B cell (primary cell): Measurements from ENCODE around the gene FOXF1. TPM values are rescaled to one million over a fixed set of nuclear protein-coding genes. Genes with fewer than 3 reads are reported as not detected.

Source experiments
- ATAC-seq: fragments of 200-7000 bp; cut with Tn5 transposase; one replicate; pipeline ENCODE4 v1.10.0; 2021; ENCODE audit warnings: low read depth, mild to moderate bottlenecking, moderate number of reproducible peaks, moderate library complexity
- CTCF ChIA-PET: fragments of 350-600 bp; sonication (Branson Sonifier 250); formaldehyde crosslinking; loops from one replicate; lab custom pipeline; 2021; ENCODE audit warnings: antibody characterized with exemption, inconsistent platforms; lab: Charles Lee
- POLR2A ChIA-PET: fragments of 350-600 bp; sonication (Branson Sonifier 250); formaldehyde crosslinking; loops from one replicate; lab custom pipeline; 2021; ENCODE audit warnings: antibody characterized with exemption; lab: Charles Lee
- DNase-seq: peaks from one replicate; pipeline ENCODE4 v3.0.0; 2013
- H2AFZ ChIP-seq: 2 replicates; pipeline ENCODE4 v1.6.1; 2012; ENCODE audit warnings: mild to moderate bottlenecking, low read depth, low read length; ENCODE audit not compliant: insufficient read depth, poor library complexity, severe bottlenecking
- H3K27ac ChIP-seq, 2 donors: 1 replicate in 1 of 2; 2 replicates in 1 of 2; pipeline ENCODE4 v1.5.1; 2012 to 2013; ENCODE audit warnings: low read length in 2 of 2, mild to moderate bottlenecking in 2 of 2, moderate library complexity in 1 of 2
- H3K27me3 ChIP-seq, 4 experiments: fragments of 200-600 bp in 1 of 4; sonication (generic) in 1 of 4; replicated peaks in 1 of 4; 1 replicate in 2 of 4; 2 replicates in 2 of 4; pipeline versions ENCODE4 v1.6.1 to v1.7.0; 2013 to 2016; ENCODE audit warnings: low read length in 3 of 4, mild to moderate bottlenecking in 2 of 4, mixed read lengths in 1 of 4, moderate library complexity in 1 of 4; ENCODE audit not compliant: insufficient read depth in 4 of 4, control insufficient read depth in 3 of 4; ENCODE audit errors: control extremely low read depth in 1 of 4
- H3K36me3 ChIP-seq, 2 experiments: replicated peaks in 1 of 2; 1 replicate in 1 of 2; 2 replicates in 1 of 2; pipeline versions ENCODE4 v1.6.1 to v1.7.1; 2013; ENCODE audit warnings: low read length in 1 of 2; ENCODE audit not compliant: insufficient read depth in 2 of 2, control insufficient read depth in 1 of 2; ENCODE audit errors: control extremely low read depth in 1 of 2, extremely low read depth in 1 of 2
- H3K4me1 ChIP-seq, 2 donors: fragments of 200-600 bp in 1 of 2; sonication (generic) in 1 of 2; 1 replicate in 1 of 2; 2 replicates in 1 of 2; pipeline versions ENCODE4 v1.5.1 to v1.6.1; 2013 to 2017; ENCODE audit warnings: low read length in 2 of 2; ENCODE audit not compliant: control insufficient read depth in 2 of 2, insufficient read depth in 2 of 2
- H3K4me2 ChIP-seq: replicated peaks from 2 replicates; pipeline ENCODE3; 2012; ENCODE audit warnings: mild to moderate bottlenecking, low read depth, low read length; ENCODE audit not compliant: poor library complexity, severe bottlenecking
- H3K4me3 ChIP-seq, 5 experiments: fragments of 200-600 bp in 1 of 5; sonication (generic) in 1 of 5; 1 replicate in 3 of 5; 2 replicates in 2 of 5; pipeline versions ENCODE4 v1.5.1 to v1.7.0; 2011 to 2016; ENCODE audit warnings: low read length in 4 of 5, mild to moderate bottlenecking in 4 of 5, low read depth in 2 of 5, control low read depth in 1 of 5, moderate library complexity in 1 of 5; ENCODE audit not compliant: insufficient read depth in 1 of 5; ENCODE audit errors: control extremely low read depth in 1 of 5, extremely low read depth in 1 of 5
- H3K79me2 ChIP-seq: fragments of 200-600 bp; sonication (generic); one replicate; pipeline ENCODE4 v1.6.0; 2016; ENCODE audit warnings: low read length; ENCODE audit not compliant: control insufficient read depth, insufficient read depth
- H3K9ac ChIP-seq: fragments of 200-600 bp; sonication (generic); 2 replicates; pipeline ENCODE4 v1.6.1; 2017; ENCODE audit warnings: mild to moderate bottlenecking, low read length, moderate library complexity
- H3K9me3 ChIP-seq, 3 donors: one replicate each; pipeline versions ENCODE4 v1.6.1 to v1.7.1; 2013; ENCODE audit warnings: low read length in 2 of 3; ENCODE audit not compliant: control insufficient read depth in 2 of 3, insufficient read depth in 1 of 3; ENCODE audit errors: control extremely low read depth in 1 of 3
- H4K20me1 ChIP-seq: 2 replicates; pipeline ENCODE4 v1.6.0; 2012; ENCODE audit warnings: mild to moderate bottlenecking, low read length; ENCODE audit not compliant: insufficient read depth, control insufficient read depth, poor library complexity, severe bottlenecking
- H3K27ac Mint-ChIP-seq: one replicate; pipeline ENCODE4 v1.8.0; 2021; ENCODE audit warnings: mixed read lengths
- H3K27me3 Mint-ChIP-seq: one replicate; pipeline ENCODE4 v1.8.0; 2021; ENCODE audit warnings: mixed read lengths
- H3K4me1 Mint-ChIP-seq: one replicate; pipeline ENCODE4 v1.8.0; 2021; ENCODE audit warnings: mixed read lengths
- H3K4me3 Mint-ChIP-seq: one replicate; pipeline ENCODE4 v1.8.0; 2021; ENCODE audit warnings: mixed read lengths
- H3K9me3 Mint-ChIP-seq: one replicate; pipeline ENCODE4 v1.8.0; 2022; ENCODE audit warnings: mixed read lengths; ENCODE audit not compliant: insufficient read depth
- EZH2 ChIP-seq: IDR thresholded peaks from 2 replicates; pipeline ENCODE4 v1.6.1; 2012; ENCODE audit warnings: borderline replicate concordance, low read depth, mild to moderate bottlenecking, moderate library complexity, low read length; ENCODE audit not compliant: insufficient read depth, poor library complexity, severe bottlenecking
- WGBS: methylation state at CpG from one replicate; pipeline ENCODE4 v1.1.5; 2013; ENCODE audit warnings: missing lambda C conversion rate; ENCODE audit not compliant: insufficient coverage; 5-methylcytosine and 5-hydroxymethylcytosine counted together
- intact Hi-C: fragments of 100-400 bp; cut with micrococcal nuclease; formaldehyde crosslinking; loops from one replicate; pipeline ENCODE4 v1.10.0; 2022
- polyA minus RNA-seq: library from RNA; depleted of rRNA, polyadenylated mRNA; stranded (reverse); fragments of >200 nt; gene quantifications from 2 replicates; pipeline ENCODE4 v1.2.3, GENCODE V29; 2012
- polyA plus RNA-seq: library from polyadenylated mRNA; depleted of rRNA; stranded (reverse); fragments of >200 nt; gene quantifications from 2 replicates; pipeline ENCODE4 v1.2.3, GENCODE V29; 2012
- total RNA-seq, 2 donors: library from RNA; stranded (reverse); fragments of 120-200 nt in 1 of 2; gene quantifications; 1 replicate in 1 of 2; 2 replicates in 1 of 2; pipeline versions ENCODE4 v1.2.3 to v1.2.4, GENCODE V29; 2013 to 2022
- TF ChIP-seq, protein P1 (sequence below): fragments of 200-600 bp; IDR thresholded peaks from one replicate; pipeline ENCODE4 v1.8.0; 2022; ENCODE audit warnings: antibody characterized with exemption, mild to moderate bottlenecking

The FOXF1 gene
- total RNA-seq (not detected in 2 replicates), polyA plus RNA-seq (0.03 TPM in 1 of 2 replicates, not detected in the other), polyA minus RNA-seq (0.17 TPM in 1 of 2 replicates, not detected in the other)
- total RNA-seq (2013): not detected

DNA sequence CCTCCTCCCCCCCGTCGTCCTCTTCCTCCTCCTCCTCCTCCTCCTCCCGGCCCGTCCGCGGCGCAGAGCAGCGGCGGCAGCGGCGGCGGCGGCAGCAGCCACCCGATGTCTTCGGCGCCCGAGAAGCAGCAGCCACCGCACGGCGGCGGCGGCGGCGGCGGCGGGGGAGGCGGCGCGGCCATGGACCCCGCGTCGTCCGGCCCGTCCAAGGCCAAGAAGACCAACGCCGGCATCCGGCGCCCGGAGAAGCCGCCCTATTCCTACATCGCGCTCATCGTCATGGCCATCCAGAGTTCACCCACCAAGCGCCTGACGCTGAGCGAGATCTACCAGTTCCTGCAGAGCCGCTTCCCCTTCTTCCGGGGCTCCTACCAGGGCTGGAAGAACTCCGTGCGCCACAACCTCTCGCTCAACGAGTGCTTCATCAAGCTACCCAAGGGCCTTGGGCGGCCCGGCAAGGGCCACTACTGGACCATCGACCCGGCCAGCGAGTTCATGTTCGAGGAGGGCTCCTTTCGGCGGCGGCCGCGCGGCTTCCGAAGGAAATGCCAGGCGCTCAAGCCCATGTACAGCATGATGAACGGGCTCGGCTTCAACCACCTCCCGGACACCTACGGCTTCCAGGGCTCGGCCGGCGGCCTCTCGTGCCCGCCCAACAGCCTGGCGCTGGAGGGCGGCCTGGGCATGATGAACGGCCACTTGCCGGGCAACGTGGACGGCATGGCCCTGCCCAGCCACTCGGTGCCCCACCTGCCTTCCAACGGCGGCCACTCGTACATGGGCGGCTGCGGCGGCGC, at the start of gene FOXF1:
Gene FOXF1 (plus strand): TSS at position 63 of the 797 bp plus-strand sequence. CDS start 43 bp downstream, at position 106.
- Histone ChIP-seq H3K4me3 (peak within 1 kb of the TSS; percentile 23 to 68 (median 61)), H3K27ac (no peak within 1 kb of the TSS), H3K9ac (peak within 1 kb of the TSS; percentile 69), H3K79me2 (no peaks in the 10 kb centered on the region), H4K20me1 (no peaks in the 10 kb centered on the region), H3K4me2 (peak within 1 kb of the TSS; percentile 96), H3K36me3 (no peaks in the 10 kb centered on the region), H2AFZ (peak within 1 kb of the TSS; percentile 71), H3K9me3 (peaks cover 0 to 31% (median 1%) of the 10 kb centered on the region in 3 donors), H3K27me3 (peaks cover 0 to 85% (median 56%) of the 10 kb centered on the region in 4 experiments), H3K4me1 (peaks cover 40 to 56% of the 10 kb centered on the region in 2 donors)
- WGBS: 4% methylated on average over 89 of the region's 89 CpGs
- H3K4me3 Mint-ChIP-seq: peak within 1 kb of the TSS; percentile 98
- no peak for ATAC-seq
- peaks cover 57% of the 10 kb centered on the region for H3K27me3 Mint-ChIP-seq
- no peaks in the 10 kb centered on the region for H3K9me3 Mint-ChIP-seq
- no peak for TF ChIP-seq EZH2
- TF ChIP-seq, protein P1, sequence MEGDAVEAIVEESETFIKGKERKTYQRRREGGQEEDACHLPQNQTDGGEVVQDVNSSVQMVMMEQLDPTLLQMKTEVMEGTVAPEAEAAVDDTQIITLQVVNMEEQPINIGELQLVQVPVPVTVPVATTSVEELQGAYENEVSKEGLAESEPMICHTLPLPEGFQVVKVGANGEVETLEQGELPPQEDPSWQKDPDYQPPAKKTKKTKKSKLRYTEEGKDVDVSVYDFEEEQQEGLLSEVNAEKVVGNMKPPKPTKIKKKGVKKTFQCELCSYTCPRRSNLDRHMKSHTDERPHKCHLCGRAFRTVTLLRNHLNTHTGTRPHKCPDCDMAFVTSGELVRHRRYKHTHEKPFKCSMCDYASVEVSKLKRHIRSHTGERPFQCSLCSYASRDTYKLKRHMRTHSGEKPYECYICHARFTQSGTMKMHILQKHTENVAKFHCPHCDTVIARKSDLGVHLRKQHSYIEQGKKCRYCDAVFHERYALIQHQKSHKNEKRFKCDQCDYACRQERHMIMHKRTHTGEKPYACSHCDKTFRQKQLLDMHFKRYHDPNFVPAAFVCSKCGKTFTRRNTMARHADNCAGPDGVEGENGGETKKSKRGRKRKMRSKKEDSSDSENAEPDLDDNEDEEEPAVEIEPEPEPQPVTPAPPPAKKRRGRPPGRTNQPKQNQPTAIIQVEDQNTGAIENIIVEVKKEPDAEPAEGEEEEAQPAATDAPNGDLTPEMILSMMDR: no peak
- H3K27ac Mint-ChIP-seq: no peak within 1 kb of the TSS
- intact Hi-C loops: loop anchor here (5.0 kb wide), 1 partner anchor 57 kb away; the partner anchor contains the start of gene FOXC2
- H3K4me1 Mint-ChIP-seq: peaks cover 30% of the 10 kb centered on the region
- ChIA-PET CTCF (interaction anchor here (1.0 to 1.1 kb wide), 2 partner anchors 10 to 54 kb away, joined by 4 to 6 read pairs; no protein-coding TSS in a partner anchor), POLR2A (no interaction called here)
- DNase-seq: peak; percentile 72

DNA sequence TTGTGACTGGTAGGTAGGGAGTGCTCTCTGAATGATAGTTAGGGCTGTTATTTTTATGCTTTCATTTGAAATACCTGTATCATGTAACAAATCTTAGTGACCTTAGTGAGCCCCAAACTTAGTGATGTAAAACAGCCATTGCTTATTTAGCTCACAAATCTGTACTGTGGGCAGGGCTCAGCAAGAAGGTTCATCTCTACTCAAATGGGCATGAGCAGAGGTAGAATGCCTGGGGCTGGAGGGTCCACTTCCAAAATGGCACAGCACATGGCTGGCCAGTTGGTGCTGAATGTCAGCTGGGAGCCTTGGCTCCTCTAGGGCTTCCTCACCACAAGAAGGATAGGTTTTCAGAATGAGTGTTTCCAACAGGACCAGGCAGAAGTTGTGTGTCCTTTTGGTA, 49.3 kb upstream of the FOXF1 start:
- Histone ChIP-seq H3K4me1 (no peaks in the 10 kb centered on the region), H3K79me2 (no peaks in the 10 kb centered on the region), H3K36me3 (no peaks in the 10 kb centered on the region), H3K4me2 (no peak overlapping the region), H4K20me1 (no peaks in the 10 kb centered on the region), H3K27me3 (peaks cover 0 to 3% (median 0%) of the 10 kb centered on the region in 4 experiments), H3K9ac (no peak overlapping the region), H3K9me3 (peaks cover 0 to 18% (median 0%) of the 10 kb centered on the region in 3 donors), H3K4me3 (no peak overlapping the region), H3K27ac (no peak overlapping the region), H2AFZ (no peak overlapping the region)
- Mint-ChIP-seq H3K27me3 (peaks cover 33% of the 10 kb centered on the region), H3K4me1 (no peaks in the 10 kb centered on the region), H3K27ac (no peak overlapping the region), H3K4me3 (no peak overlapping the region), H3K9me3 (peaks cover 7% of the 10 kb centered on the region)
- CTCF ChIA-PET: no interaction called here
- POLR2A ChIA-PET: no interaction called here
- intact Hi-C loops: no loop called here
- no peak for DNase-seq
- ATAC-seq: no peak
- TF ChIP-seq EZH2: no peak
- TF ChIP-seq, protein P1: no peak
